Tibial nerve (tissue), 4 donors: ENCODE data around the gene KIR3DL2. TPM values are rescaled to one million over a fixed set of nuclear protein-coding genes. Genes with fewer than 3 reads are reported as not detected.
"Not testable (repeated sequence)": the region's sequence is repeated elsewhere in the genome, so short reads cannot be mapped to it uniquely, and the experiment has no call there.

Experiments
- DNase-seq, 2 donors: peaks; one replicate each; pipeline ENCODE4 v3.0.0-alpha.2; 2019; ENCODE audit warnings: low spot score in 2 of 2
- H3K27ac ChIP-seq, 4 donors: fragments of 200-600 bp; sonication (generic) in 3 of 4; one replicate each; pipeline ENCODE4 v1.5.1; 2017 to 2019; ENCODE audit warnings: mild to moderate bottlenecking in 1 of 4
- H3K27me3 ChIP-seq, 2 donors: fragments of 200-600 bp; sonication (generic) in 1 of 2; one replicate each; pipeline versions ENCODE4 v1.5.1 to v1.6.0; 2017 to 2019
- H3K36me3 ChIP-seq, 3 donors: fragments of 200-600 bp; sonication (generic); one replicate each; pipeline ENCODE4 v1.5.1; 2018 to 2019
- H3K4me1 ChIP-seq, 4 donors: fragments of 200-600 bp; sonication (generic) in 3 of 4; one replicate each; pipeline ENCODE4 v1.5.1; 2017 to 2019
- H3K4me3 ChIP-seq, 4 donors: fragments of 200-600 bp; sonication (generic) in 3 of 4; one replicate each; pipeline ENCODE4 v1.5.1; 2017 to 2019; ENCODE audit warnings: mild to moderate bottlenecking in 1 of 4, moderate library complexity in 1 of 4
- H3K9me3 ChIP-seq, 4 donors: fragments of 200-600 bp; sonication (generic) in 3 of 4; one replicate each; pipeline ENCODE4 v1.5.1; 2017 to 2019
- CTCF ChIP-seq, 5 experiments: fragments of 200-600 bp in 3 of 5; fragments of 450-650 bp in 2 of 5; sonication (generic) in 3 of 5; IDR thresholded peaks; one replicate each; pipeline ENCODE4 v1.5.1; 2016 to 2019; ENCODE audit warnings: antibody characterized with exemption in 5 of 5, mild to moderate bottlenecking in 3 of 5, moderate library complexity in 2 of 5
- EP300 ChIP-seq, 2 donors: sonication (generic); formaldehyde crosslinking; IDR thresholded peaks; one replicate each; pipeline ENCODE4 v1.6.1; 2017; ENCODE audit warnings: antibody characterized with exemption in 2 of 2, mild to moderate bottlenecking in 1 of 2
- POLR2A ChIP-seq, 2 donors: fragments of 450-650 bp; IDR thresholded peaks; one replicate each; pipeline ENCODE4 v1.6.1; 2017; ENCODE audit warnings: antibody characterized with exemption in 2 of 2, mild to moderate bottlenecking in 2 of 2, moderate library complexity in 2 of 2
- WGBS, 2 donors: methylation state at CpG; one replicate each; pipeline ENCODE4 v1.1.5; 2018; 5-methylcytosine and 5-hydroxymethylcytosine counted together
- total RNA-seq, 4 donors: library from RNA; depleted of rRNA; stranded (reverse); fragments of >200 nt; gene quantifications; one replicate each; pipeline ENCODE4 v1.1.0, GENCODE V29; 2016

The KIR3DL2 gene
- total RNA-seq, 4 donors from 2014 or later = not detected

GRCh38 chr19:54883228-54883627 is 33.0 kb downstream of the KIR3DL2 start:
- H3K4me3 ChIP-seq = no peak overlapping the region
- 73 to 80% methylated on average over 8 to 9 of the region's 9 CpGs for WGBS, 2 donors

GRCh38 chr19:54888239-54888638 is 38.0 kb downstream of the KIR3DL2 start:
- WGBS, 2 donors = 92 to 94% methylated on average over 10 of the region's 10 CpGs
- no peak for TF ChIP-seq EP300 (IDR thresholded peaks at IDR 0.05)
- TF ChIP-seq POLR2A (IDR thresholded peaks at IDR 0.05) = no peak
- TF ChIP-seq CTCF (IDR thresholded peaks at IDR 0.05) = no peak
- H3K4me1 ChIP-seq = no peaks in the 10 kb centered on the region
- H3K9me3 ChIP-seq = peaks cover 0 to 17% (median 0%) of the 10 kb centered on the region in 4 donors
- no peak overlapping the region for H3K27ac ChIP-seq
- no peaks in the 10 kb centered on the region for H3K36me3 ChIP-seq
- no peak overlapping the region for H3K4me3 ChIP-seq
- no peak for DNase-seq
- H3K27me3 ChIP-seq = no peaks in the 10 kb centered on the region

More at GRCh38 chr19:54883228-54883627, 33.0 kb downstream of the KIR3DL2 start:
- Histone ChIP-seq H3K4me1 (no peaks in the 10 kb centered on the region), H3K27ac (no peak overlapping the region), H3K9me3 (peaks cover 0 to 36% (median 0%) of the 10 kb centered on the region in 4 donors), H3K36me3 (no peaks in the 10 kb centered on the region), H3K27me3 (no peaks in the 10 kb centered on the region)
- TF ChIP-seq POLR2A (IDR thresholded peaks at IDR 0.05) (no peak), EP300 (IDR thresholded peaks at IDR 0.05) (no peak), CTCF (IDR thresholded peaks at IDR 0.05) (no peak)
- DNase-seq = no peak

GRCh38 chr19:54889566-54889965 is 39.3 kb downstream of the KIR3DL2 start:
- Histone ChIP-seq H3K36me3 (no peaks in the 10 kb centered on the region), H3K4me3 (no peak overlapping the region), H3K27ac (no peak overlapping the region), H3K9me3 (peaks cover 0 to 5% (median 0%) of the 10 kb centered on the region in 4 donors), H3K4me1 (no peaks in the 10 kb centered on the region), H3K27me3 (no peaks in the 10 kb centered on the region)
- no peak for DNase-seq
- TF ChIP-seq EP300 (IDR thresholded peaks at IDR 0.05) (no peak), POLR2A (IDR thresholded peaks at IDR 0.05) (no peak), CTCF (IDR thresholded peaks at IDR 0.05) (no peak)
- WGBS, 2 donors = 87 to 89% methylated on average over 11 of the region's 11 CpGs

- WGBS, 2 donors = 38 to 44% methylated on average over 7 of the region's 7 CpGs
- no peaks in the 10 kb centered on the region for H3K36me3 ChIP-seq
- peaks cover 0 to 4% (median 0%) of the 10 kb centered on the region in 4 donors for H3K9me3 ChIP-seq
- TF ChIP-seq POLR2A (IDR thresholded peaks at IDR 0.05) (no peak), EP300 (IDR thresholded peaks at IDR 0.05) (no peak), CTCF (IDR thresholded peaks at IDR 0.05) (no peak)
- no peaks in the 10 kb centered on the region for H3K4me1 ChIP-seq
- DNase-seq = no peak
- H3K27me3 ChIP-seq = no peaks in the 10 kb centered on the region
- no peak overlapping the region for H3K4me3 ChIP-seq
- no peak overlapping the region for H3K27ac ChIP-seq
Observed at GRCh38 chr19:54893406-54893805, 43.2 kb downstream of the KIR3DL2 start.

GRCh38 chr19:54894106-54894505 is 43.9 kb downstream of the KIR3DL2 start:
- H3K36me3 ChIP-seq, DNase-seq, H3K9me3 ChIP-seq, H3K27me3 ChIP-seq, H3K27ac ChIP-seq, H3K4me1 ChIP-seq, H3K4me3 ChIP-seq: not testable (repeated sequence)
- WGBS, 2 donors = 89 to 90% methylated on average over 16 of the region's 16 CpGs

GRCh38 chr19:54896036-54896435 is 45.8 kb downstream of the KIR3DL2 start:
- Histone ChIP-seq H3K4me1 (no peaks in the 10 kb centered on the region), H3K9me3 (no peaks in the 10 kb centered on the region), H3K27me3 (no peaks in the 10 kb centered on the region), H3K27ac (no peak overlapping the region), H3K4me3 (no peak overlapping the region), H3K36me3 (no peaks in the 10 kb centered on the region)
- TF ChIP-seq CTCF (IDR thresholded peaks at IDR 0.05) (no peak), EP300 (IDR thresholded peaks at IDR 0.05) (no peak), POLR2A (IDR thresholded peaks at IDR 0.05) (no peak)
- WGBS, 2 donors = 61 to 73% methylated on average over 2 of the region's 2 CpGs
- DNase-seq = no peak

- WGBS, 2 donors = 75 to 78% methylated on average over 7 of the region's 7 CpGs
- H3K27me3 ChIP-seq, H3K4me1 ChIP-seq, DNase-seq, H3K4me3 ChIP-seq, H3K27ac ChIP-seq, H3K36me3 ChIP-seq, H3K9me3 ChIP-seq: not testable (repeated sequence)
Observed at GRCh38 chr19:54898685-54899084, 48.4 kb downstream of the KIR3DL2 start.

- not testable (repeated sequence) for H3K27me3 ChIP-seq, H3K36me3 ChIP-seq, DNase-seq, H3K27ac ChIP-seq, H3K9me3 ChIP-seq, H3K4me1 ChIP-seq, H3K4me3 ChIP-seq
- WGBS, 2 donors = 80 to 82% methylated on average over 9 of the region's 9 CpGs
Observed at GRCh38 chr19:54899646-54900045, 49.4 kb downstream of the KIR3DL2 start.
